HG02610 (cell line): ENCODE results near the gene KCNMA1.

Source experiments
- ATAC-seq: cut with Tn5 transposase; IDR thresholded peaks from one replicate; pipeline ENCODE4 v1.9.1; 2021; ENCODE audit warnings: mild to moderate bottlenecking, moderate library complexity; ENCODE audit not compliant: unreplicated experiment

The KCNMA1 gene

DNA sequence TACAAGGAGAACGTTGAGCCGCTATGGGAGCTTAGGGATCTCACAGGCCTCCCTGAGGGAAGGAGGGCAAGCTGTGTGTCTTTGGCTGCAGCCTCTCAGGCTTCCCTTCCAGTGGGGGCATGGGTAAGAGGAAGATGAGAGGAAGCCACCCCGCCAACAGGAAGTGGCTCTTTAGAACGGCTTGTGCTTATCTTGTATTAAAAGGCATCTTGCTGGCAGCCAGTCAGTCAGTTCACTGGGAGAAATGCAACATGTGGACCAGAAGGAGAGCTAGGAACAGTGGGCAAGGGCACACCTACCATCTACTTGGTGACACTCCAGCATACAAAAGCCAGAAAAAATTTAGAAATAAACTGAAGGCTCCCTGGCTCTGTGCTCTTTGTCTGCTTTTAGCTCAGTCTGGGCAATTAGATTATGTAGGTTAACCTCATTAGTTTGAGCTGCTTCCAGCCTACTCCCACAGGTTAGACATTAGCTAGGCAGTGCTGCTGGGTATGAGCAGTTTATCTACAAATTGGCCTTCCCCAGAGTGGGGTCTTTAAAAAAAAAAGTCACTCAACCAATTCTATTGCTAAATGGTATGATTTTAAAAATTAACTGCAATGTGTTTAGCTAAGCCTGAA is 595.9 kb downstream of the KCNMA1 start:
- no peak for ATAC-seq

DNA sequence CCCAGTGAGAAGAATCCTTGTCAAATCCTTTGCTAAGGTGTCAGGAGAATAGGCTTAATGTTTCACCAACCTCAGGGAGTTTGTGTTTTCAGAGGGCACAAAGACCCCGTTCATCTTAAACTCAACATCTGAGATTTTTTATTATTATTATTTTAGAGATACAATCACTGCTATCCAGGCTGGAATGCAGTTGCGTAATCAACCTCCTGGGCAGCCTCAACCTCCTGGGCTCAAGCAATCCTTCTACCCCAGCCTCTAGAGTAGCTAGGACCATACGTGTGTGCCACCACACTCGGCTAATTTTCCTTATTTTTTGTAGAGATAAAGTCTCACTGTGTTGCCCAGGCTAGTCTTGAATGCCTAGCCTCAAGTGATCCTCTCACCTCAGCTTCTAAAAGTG is 599.2 kb downstream of the KCNMA1 start:
- ATAC-seq: no peak

DNA sequence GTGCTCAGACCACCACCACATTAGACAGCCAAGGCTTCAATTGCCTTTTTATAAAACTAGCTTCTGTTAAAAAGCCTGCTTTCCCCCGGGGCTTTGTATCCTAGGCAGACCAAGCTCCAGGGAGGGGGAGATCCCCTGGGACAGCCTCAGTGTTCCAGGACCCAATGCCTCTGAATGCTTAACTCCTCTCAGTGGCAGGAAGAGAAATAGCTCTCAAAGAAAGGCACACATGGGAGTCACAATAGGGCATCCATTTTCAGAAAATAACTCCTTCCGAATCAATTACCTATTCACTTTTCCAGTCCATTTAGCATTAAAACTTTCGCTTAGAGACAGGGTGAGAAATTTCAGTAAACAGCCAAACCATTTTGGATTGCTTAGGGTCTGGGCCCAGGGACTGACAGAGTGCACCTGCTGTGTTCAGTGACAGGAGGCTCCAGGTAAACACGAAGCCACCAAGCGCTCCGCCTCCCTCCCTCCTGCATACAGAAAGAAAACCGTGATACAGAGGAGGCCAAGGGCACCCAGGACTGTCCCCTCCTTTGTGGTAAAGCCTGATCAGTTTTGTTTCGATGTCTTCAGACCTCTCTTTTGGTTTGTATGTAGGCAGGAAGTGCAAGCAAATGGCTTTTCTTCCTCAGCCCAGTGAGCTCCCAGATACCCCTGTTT is 599.7 kb downstream of the KCNMA1 start:
- no peak for ATAC-seq

DNA sequence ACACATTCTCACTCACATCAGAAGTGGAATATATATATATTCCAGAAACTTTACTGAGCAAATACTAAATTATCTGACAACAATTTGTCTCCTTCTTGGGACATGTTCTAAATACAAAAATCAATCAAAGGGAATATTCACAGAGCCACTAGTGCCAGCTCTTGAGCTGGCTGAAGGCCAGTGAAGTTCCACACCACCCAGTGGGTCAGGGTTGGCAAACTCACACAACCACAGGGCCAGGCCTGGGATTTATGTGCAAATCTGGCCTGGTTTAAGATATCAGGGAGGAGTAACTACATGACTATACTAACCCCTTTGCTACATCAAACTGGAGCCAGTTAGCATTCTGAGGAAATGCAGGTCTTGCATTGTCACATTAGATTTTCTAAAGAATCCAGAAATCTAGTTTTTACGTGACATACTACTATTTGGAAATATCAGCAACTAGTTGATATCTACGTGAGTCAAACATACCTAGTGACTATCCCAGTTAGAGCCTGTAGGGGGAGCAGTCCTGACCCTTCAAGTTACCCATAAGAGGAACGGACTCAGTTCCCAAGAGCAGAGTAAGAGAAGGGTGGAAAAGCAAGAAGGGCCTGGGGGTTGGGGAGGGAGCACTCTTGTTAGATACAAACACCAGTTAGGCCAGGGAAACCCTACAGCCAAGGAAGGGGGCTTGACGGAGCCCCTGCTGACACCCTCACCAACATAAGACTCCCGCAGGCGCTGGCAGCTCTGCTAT is 600.4 kb downstream of the KCNMA1 start:
- ATAC-seq: no peak

DNA sequence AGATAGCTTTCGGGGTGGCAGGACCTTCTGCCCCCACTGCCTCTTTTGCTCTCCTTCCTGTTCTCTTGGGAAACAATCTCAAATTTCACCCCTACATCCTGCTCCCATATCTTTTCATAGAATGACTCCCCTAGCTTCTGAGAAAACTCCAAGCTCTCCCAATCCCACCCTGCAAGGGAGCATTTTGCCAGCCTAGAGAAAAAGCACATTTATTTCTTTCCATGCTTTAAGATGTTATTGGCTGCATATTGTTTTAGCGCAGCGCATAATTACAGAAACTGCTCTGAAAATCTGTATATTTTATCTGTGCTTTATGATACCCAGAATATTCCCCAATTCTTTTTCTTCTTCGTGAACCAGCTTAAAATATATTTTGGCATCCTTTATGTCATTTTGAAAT is 601.3 kb downstream of the KCNMA1 start:
- no peak for ATAC-seq

DNA sequence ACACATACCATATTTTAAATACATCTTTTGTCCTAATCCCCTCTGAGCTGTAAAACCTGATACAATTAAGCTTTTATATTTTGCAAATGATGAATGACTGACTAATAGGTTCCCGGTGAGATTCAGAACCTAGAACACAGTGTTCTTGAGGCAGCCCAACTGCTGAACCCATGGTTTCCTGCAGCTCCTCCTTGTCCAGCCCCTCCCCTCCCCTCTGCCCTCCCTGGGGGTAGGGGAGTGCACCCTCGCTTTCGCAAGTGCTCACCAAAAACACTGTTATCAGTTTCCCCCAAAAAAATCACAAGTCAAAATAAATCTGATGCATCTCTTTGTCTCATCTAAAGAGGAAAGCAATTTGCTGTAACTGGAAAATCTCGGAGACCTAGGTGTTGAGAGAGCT is 602.8 kb downstream of the KCNMA1 start:
- ATAC-seq: no peak

DNA sequence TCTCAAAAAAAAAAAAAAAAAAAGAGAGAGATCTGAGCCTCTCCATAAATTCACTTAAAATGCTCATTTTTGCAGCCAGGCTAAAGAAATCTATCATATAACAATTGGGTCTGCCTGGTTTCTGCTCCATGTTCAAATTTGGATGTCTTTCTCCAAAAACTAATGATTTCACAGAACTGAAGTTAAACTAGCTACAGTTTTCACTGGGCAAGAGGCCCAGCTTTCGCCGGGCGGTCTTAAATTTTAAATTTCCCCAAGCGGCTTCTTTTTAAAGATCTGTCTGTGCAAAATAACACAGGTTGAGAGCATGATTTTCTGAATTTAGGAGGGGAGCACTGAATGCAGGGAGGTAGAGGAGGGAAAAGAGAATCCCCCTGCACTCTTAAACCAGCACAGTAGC is 603.4 kb downstream of the KCNMA1 start:
- ATAC-seq: no peak

DNA sequence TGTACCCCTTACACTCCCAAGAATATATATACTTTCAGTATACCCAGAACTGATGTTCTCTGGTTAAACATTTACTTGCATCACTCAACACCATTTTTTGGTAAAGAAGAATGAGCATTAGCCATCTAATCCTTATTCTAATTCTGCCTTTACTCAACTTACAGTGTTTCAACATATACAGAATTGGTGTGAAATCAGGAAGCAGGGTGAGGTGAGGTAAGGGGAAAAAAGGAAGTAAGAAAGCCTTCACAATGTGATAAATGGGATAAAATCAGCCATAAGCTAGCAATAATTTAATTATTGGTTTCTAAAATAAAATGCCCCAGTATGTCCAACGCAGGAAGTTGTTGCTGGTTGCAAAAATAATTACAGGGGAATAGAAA is 605.4 kb downstream of the KCNMA1 start:
- no peak for ATAC-seq

DNA sequence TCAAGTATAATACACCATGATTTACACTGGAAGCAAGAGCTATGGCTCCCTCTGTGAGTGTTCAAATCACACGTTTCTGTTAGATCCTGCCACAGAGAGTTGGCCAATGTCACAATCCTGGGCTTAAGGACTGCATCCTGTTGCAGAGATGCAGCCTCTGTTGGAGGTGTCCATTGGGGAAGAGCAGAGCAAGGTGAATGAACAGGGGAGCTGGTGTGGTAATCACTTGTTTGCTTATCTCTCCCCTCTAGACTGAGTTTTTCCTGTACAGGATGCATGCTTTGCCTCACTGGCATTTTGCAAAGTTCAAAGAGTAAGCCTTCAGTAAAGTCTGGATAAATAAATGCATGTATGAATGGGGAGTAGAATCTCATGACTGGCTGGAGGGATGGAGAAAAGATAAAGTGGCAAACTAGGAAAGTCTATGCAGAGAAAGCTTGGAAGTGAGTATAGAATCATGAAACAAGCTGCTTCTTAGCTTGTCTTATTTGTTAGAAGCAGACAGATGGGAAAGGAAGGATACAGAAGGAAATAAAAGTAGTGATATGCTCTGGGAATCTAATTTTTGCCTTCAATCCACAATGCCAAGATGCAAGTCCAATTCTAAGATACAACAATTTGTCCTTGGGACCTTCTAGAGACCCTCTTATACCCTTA is 605.9 kb downstream of the KCNMA1 start:
- ATAC-seq: no peak

DNA sequence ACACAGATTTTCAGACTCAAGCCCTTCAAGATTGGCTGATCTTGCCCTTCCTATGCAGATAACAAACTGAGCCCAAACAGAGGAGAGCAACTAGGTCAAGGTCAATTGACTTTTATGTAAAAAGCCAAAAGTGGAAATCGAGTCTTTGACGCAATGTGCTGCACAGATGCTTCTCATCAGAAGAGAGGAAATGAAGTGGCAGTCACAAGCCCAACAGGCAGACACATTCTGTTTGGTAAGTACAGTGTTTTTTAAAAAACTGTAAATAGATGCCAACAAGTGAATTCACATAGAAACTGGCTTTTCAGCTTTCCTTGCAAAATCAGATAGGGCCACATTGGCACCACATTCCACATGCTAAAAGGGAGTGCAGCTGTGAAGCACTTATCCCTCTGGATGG is 606.6 kb downstream of the KCNMA1 start:
- no peak for ATAC-seq

DNA sequence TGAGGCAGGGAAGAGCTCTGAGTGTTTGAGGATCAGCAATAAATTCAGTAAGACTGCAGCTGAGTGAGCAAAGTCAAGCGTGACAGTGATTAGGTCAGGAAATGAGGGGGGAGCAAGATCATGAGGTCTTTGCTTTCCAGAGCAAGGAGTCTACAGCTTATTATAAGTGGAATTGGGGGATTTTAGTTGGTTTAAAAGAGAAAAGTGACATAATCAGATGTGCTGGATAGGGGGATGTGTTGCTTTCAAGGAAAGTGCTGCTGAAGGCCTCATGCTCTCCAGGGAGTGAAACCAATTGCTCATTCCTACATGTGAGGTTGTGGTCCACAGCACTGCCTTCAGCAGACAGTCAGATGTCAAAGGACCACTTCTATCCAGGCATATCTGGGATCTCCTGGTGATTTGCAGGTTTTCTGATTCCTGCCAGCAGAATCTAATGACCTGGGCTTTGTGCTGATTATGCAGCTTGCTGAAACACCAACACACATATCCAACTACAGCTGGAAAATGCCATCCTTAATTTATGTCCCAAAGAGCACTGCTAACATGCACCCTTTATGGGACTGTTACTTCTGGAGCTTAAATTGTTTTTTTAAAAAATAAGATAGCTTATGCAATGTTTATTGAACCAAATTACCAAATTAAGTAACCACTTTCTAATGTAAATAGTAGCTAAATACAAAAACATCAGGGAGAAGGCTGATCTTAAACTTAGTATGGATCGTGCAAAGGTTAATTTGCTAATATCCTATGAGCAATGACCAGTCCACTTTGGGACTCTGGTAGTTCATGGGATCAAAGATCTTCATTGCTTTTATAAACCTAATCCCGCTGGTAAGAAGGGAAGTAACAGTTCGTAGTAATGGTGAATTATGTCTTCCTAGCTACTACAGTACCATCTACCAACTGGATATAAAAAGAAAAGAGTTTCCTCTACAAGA is 607.6 kb downstream of the KCNMA1 start:
- no peak for ATAC-seq

DNA sequence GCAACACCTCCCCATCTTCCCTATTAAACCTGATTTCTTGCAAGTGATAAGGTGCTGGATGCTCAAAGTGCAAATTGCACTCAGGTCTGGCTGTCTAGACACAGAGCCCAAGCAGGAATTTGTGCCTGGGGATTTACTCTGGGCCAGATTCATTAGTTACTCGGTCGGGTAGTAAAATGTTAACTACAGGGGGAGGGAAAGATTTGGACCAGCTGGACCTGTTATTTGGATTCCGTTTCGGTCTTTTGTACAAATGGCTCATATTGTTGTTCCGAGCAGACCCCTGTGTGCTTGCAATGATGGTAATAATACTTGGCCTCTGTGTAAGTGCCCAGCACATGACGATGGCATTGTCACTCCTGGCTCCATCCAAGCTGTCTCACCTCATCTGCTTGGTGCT is 609.6 kb downstream of the KCNMA1 start:
- no peak for ATAC-seq

DNA sequence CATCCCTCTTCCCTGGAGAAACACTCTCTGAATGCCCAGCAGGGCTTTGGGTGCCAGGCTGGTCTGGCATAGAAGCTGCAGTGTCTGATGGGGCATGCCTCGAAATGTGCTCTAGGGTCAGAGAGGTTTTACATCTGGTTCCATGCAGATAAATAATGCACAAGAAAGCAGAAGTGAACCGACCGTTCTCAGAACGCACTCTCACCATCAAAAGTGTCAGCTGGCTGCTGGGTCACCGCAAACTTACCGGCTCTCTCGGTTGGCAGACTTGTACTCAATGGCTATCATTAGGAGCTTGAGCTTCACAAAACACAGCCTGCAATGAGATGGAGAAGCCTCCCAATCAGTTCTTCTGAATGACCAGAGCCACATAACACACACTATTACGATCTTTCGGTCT is 610.0 kb downstream of the KCNMA1 start:
- peak; percentile 77 for ATAC-seq

DNA sequence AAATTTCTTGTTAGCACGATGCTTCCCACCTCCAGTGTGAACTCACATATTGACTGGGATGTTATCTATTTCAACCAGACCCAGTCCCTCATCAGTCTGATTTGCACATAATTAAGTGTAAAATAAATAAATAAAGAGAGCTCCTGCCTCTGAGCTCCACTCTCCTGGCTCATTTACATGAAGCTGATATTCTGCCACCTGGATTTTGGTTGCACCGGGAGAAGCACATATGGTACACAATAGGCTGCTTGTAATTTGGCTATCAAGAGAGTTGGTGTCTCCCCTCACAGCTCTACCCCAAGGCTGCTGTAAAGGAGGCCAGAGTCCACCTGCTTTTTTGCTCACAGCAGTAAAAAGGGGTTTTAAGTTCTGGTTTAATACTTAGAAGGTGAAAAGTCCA is 610.5 kb downstream of the KCNMA1 start:
- ATAC-seq: no peak

DNA sequence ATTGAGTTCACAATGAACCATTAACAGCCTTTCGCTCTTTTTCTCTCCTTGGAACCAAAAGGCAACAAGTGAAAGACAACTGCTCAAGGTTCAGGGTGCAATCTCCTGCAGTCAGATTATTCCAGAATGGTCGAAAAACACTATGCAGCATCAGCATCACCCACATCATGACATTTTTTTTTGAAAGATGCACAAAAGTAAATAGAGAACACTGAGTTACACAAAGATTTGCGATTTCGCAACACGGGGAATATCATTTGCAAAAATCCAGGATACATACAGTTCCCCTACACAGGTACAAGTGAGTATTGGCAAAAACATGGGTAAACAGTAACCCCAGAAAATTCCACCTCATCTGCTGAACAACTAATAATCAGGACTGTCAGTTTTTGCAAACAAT is 611.5 kb downstream of the KCNMA1 start:
- no peak for ATAC-seq

DNA sequence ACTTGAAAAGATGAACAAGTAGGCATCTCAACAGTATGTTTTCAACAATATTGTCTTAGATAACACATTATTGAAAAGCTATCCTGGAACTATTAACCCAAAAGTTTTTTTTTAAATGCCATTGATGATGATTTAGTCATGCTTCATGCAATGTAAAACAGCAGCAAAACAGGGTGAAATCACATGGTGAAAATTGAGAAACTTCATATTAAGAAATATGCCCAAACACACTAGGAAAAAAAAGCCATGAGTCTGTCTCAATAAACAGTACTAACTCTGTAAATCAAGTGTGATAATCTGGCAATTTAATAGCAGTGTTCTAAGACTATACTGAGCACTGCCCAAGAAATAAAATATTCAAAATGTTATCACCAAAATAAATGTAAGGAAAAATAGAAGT is 613.1 kb downstream of the KCNMA1 start:
- no peak for ATAC-seq

DNA sequence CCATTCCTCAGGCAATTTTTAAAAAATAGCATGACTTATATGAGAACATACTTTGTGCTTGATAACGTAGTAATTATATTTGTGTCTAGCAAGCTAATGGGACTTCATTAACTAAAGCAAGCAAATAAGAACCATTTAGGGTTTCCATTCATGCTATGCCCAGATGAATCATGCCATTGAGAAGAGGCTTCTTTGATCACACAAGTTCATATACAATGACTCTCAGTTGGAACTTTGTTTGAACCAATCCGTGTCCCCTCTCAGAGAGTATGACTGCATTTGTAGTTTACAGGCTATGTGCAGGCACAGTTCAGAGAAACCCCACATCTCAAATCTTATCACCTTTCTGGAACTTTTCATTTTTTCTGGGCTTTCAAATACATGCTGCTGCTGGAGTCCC is 614.2 kb downstream of the KCNMA1 start:
- no peak for ATAC-seq

DNA sequence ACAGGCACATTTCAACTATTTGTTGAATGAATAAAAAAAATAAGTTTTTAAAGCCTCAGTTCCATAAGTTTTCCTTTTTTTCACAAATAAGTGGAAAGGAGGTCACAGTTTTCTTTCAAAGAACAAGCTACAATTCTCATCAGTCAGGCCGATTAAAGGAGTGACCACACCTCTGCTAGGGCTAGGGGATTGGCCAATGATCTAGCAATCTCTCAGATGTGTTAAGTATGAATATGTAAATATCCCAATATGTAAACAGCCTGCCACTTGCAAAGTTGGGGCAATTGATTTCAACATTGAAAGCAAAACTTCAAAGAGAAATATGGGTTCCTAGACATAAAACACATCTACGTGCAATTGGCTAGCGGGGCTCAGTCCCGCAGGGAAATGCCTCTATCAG is 614.9 kb downstream of the KCNMA1 start:
- no peak for ATAC-seq

DNA sequence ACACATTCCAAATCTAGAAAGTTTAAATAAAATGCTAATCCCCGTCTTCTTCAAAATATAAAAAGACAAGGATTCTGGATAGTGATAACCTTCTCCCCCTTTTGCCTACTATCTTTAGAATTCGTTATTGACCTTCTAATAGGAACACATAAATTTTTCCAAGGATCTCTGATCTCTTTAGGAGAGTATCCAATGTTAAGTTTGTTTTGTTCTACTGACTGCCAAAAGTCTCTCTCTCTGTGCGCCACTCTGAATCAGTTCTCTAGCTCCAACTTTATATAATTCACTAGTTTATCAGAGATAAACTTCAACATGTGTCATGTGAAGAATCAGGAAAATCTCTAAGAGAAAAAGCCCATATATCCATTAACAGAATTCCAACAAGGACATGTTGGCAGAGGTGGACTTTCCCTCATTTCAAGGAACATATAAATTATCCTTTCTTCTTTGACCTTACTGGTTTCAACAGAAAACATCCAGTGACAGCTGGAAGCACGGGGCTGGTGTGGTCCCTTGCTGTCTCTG is 615.6 kb downstream of the KCNMA1 start:
- no peak for ATAC-seq

DNA sequence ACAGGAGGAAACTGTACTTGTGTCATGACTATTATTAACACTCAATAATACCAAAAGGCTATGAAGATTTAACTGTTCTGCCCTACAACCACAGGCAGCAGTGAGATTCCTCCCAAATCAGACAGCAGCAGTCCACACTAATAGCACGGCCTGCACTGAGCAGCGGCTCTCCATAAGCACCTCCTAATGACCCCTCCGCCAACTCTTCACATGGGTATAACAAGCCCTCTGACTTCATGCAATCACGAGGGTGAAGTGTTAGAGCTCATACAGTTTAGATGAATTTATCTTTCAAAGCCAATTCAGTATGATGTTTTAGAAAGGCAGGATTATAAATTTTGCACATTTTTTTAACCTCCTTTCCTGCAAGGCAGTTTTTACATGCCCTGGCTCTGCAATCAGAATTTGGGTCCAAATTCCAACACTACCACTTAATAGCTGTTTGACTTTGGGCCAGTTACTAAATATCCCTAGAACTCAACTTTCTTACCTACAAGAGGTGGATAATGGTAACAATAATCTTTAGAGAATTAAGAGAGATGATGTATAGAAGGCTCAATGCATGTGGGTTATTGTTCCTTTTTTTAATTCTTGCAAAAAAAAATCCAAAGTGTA is 617.1 kb downstream of the KCNMA1 start:
- ATAC-seq: no peak
